GM12878 (cell line): ENCODE data around the gene LILRB4. TPM values are rescaled to one million over a fixed set of nuclear protein-coding genes. Genes with fewer than 3 reads are reported as not detected.

Experiments used
- ATF7 ChIP-seq: fragments of 450-650 bp; IDR thresholded peaks from 2 replicates; pipeline ENCODE4 v1.6.1; 2016; ENCODE audit warnings: low read depth, mild to moderate bottlenecking
- BACH1 ChIP-seq: fragments of 450-650 bp; IDR thresholded peaks from 2 replicates; pipeline ENCODE4 v1.6.1; 2017; ENCODE audit warnings: mild to moderate bottlenecking, borderline replicate concordance
- BHLHE40 ChIP-seq, 2 experiments: fragments of 450-650 bp in 1 of 2; IDR thresholded peaks; 2 replicates each; pipeline ENCODE4 v1.6.1; 2011 to 2017; ENCODE audit warnings: low read depth in 2 of 2, borderline replicate concordance in 1 of 2, improper control_type of control experiment in 1 of 2, low read length in 1 of 2, mild to moderate bottlenecking in 1 of 2
- CBFB ChIP-seq: IDR thresholded peaks from 2 replicates; pipeline ENCODE4 v1.6.1; 2016; ENCODE audit warnings: antibody characterized with exemption, low read depth
- CREM ChIP-seq: IDR thresholded peaks from 2 replicates; pipeline ENCODE4 v1.6.1; 2014; ENCODE audit warnings: antibody characterized with exemption, low read depth
- E2F4 ChIP-seq: IDR thresholded peaks from 2 replicates; pipeline ENCODE4 v1.6.1; 2012; ENCODE audit warnings: low read depth, low read length, improper control_type of control experiment
- EGR1 ChIP-seq, 2 experiments: IDR thresholded peaks; 1 replicate in 1 of 2; 2 replicates in 1 of 2; pipeline ENCODE4 v1.6.1; 2011 to 2012; ENCODE audit warnings: low read depth in 2 of 2, low read length in 2 of 2, borderline replicate concordance in 1 of 2, mild to moderate bottlenecking in 1 of 2, moderate library complexity in 1 of 2
- ETV6 ChIP-seq, 2 experiments: fragments of 450-650 bp in 1 of 2; IDR thresholded peaks in 1 of 2; conservative IDR thresholded peaks in 1 of 2; 2 replicates each; pipeline ENCODE4 v1.6.1; 2014; ENCODE audit warnings: antibody characterized with exemption in 1 of 2, borderline replicate concordance in 1 of 2, low read depth in 1 of 2, mild to moderate bottlenecking in 1 of 2, moderate library complexity in 1 of 2
- NFXL1 ChIP-seq: fragments of 450-650 bp; IDR thresholded peaks from 2 replicates; pipeline ENCODE4 v1.6.1; 2017; ENCODE audit warnings: antibody characterized with exemption, mild to moderate bottlenecking, borderline replicate concordance
- NRF1 ChIP-seq: conservative IDR thresholded peaks from 2 replicates; pipeline ENCODE4 v1.6.1; 2011; ENCODE audit warnings: mild to moderate bottlenecking, low read depth, low read length, improper control_type of control experiment
- PBX3 ChIP-seq: IDR thresholded peaks from 2 replicates; pipeline ENCODE4 v1.6.1; 2011; ENCODE audit warnings: mild to moderate bottlenecking, low read depth, low read length, moderate library complexity; ENCODE audit not compliant: insufficient replicate concordance
- PKNOX1 ChIP-seq: fragments of 450-650 bp; IDR thresholded peaks from 2 replicates; pipeline ENCODE4 v1.6.1; 2016; ENCODE audit warnings: mild to moderate bottlenecking
- PRDM15 ChIP-seq: fragments of 450-650 bp; formaldehyde crosslinking; IDR thresholded peaks from 2 replicates; pipeline ENCODE4 v1.4.0; 2020; ENCODE audit warnings: mild to moderate bottlenecking, moderate library complexity
- RAD51 ChIP-seq: fragments of 450-650 bp; IDR thresholded peaks from 2 replicates; pipeline ENCODE4 v1.6.1; 2016; ENCODE audit warnings: moderate library complexity, mild to moderate bottlenecking, inconsistent platforms
- RCOR1 ChIP-seq: conservative IDR thresholded peaks from 2 replicates; pipeline ENCODE4 v1.6.1; 2012; ENCODE audit warnings: low read depth, low read length, improper control_type of control experiment
- RUNX3 ChIP-seq: IDR thresholded peaks from 2 replicates; pipeline ENCODE4 v1.6.1; 2012; ENCODE audit warnings: low read length, inconsistent platforms
- SIN3A ChIP-seq: IDR thresholded peaks from 2 replicates; pipeline ENCODE4 v1.6.1; 2012; ENCODE audit warnings: low read depth, low read length, improper control_type of control experiment
- SREBF2 ChIP-seq: IDR thresholded peaks from 2 replicates; pipeline ENCODE4 v1.6.1; 2012; ENCODE audit warnings: mild to moderate bottlenecking, low read length
- STAT3 ChIP-seq: IDR thresholded peaks from 2 replicates; pipeline ENCODE4 v1.6.1; 2011; ENCODE audit warnings: low read depth, low read length, improper control_type of control experiment
- ZBED1 ChIP-seq: IDR thresholded peaks from 2 replicates; pipeline ENCODE4 v1.6.1; 2016; ENCODE audit warnings: borderline replicate concordance
- ZNF207 ChIP-seq: fragments of 450-650 bp; IDR thresholded peaks from 2 replicates; pipeline ENCODE4 v1.6.1; 2014; ENCODE audit warnings: antibody characterized with exemption, mild to moderate bottlenecking, borderline replicate concordance
- polyA plus RNA-seq, 11 experiments: library from polyadenylated mRNA; depleted of rRNA in 4 of 11; unstranded in 6 of 11; stranded (reverse) in 5 of 11; fragments of >200 nt; fragmentation: Nextera tagmentation in 4 of 11; fragmentation: Illumina TruSeq in 1 of 11; extraction: Ambion mirVana in 4 of 11; extraction: Trizol in 1 of 11; gene quantifications; 1 replicate in 1 of 11; 2 replicates in 10 of 11; pipeline versions ENCODE4 v1.2.1 to v1.2.3, GENCODE V29; 2011 to 2016; ENCODE audit warnings: inconsistent platforms in 2 of 11, missing spikeins in 2 of 11, low read depth in 1 of 11
- total RNA-seq, 4 experiments: library from RNA; depleted of rRNA in 3 of 4; stranded (reverse); fragments of >200 nt in 3 of 4; fragmentation: Illumina TruSeq in 1 of 4; extraction: Trizol in 1 of 4; gene quantifications; 2 replicates each; pipeline versions ENCODE4 v1.2.1 to v1.2.3, GENCODE V29; 2013 to 2021
- TF ChIP-seq, protein P1 (sequence below): IDR thresholded peaks from 2 replicates; pipeline ENCODE4 v1.6.1; 2012; ENCODE audit warnings: low read length, inconsistent platforms
- TF ChIP-seq, protein P2 (sequence below): IDR thresholded peaks from 2 replicates; pipeline ENCODE4 v1.6.1; 2012; ENCODE audit warnings: low read depth, low read length, improper control_type of control experiment

Gene LILRB4
- total and polyA plus RNA-seq, 10 of the 15 experiments (the other 5 are each of a cell fraction or from before 2014, with no cell fraction given): 2.0 to 39.8 (median 16.0) TPM

- no peak for TF ChIP-seq ETV6 (conservative IDR thresholded peaks at IDR 0.05 in 1 of 2, IDR thresholded peaks at IDR 0.05 in 1 of 2; ENCODE audit: borderline replicate concordance in 1 of 2, low read depth in 1 of 2)
- TF ChIP-seq ATF7: peak; percentile 58
- 0 out of 2 replicates have a peak, but pooled peaks have one; percentile 35 for TF ChIP-seq BACH1
- TF ChIP-seq, protein P1, sequence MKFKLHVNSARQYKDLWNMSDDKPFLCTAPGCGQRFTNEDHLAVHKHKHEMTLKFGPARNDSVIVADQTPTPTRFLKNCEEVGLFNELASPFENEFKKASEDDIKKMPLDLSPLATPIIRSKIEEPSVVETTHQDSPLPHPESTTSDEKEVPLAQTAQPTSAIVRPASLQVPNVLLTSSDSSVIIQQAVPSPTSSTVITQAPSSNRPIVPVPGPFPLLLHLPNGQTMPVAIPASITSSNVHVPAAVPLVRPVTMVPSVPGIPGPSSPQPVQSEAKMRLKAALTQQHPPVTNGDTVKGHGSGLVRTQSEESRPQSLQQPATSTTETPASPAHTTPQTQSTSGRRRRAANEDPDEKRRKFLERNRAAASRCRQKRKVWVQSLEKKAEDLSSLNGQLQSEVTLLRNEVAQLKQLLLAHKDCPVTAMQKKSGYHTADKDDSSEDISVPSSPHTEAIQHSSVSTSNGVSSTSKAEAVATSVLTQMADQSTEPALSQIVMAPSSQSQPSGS: peak; percentile 42; the same call in 1 of the 2 replicates
- 0 out of 2 replicates have a peak, but pooled peaks have one; percentile 50 for TF ChIP-seq STAT3
- TF ChIP-seq BHLHE40 (IDR thresholded peaks at IDR 0.05; ENCODE audit: borderline replicate concordance in 1 of 2, low read depth in 2 of 2, low read length in 1 of 2): peak; percentile 39 to 49; a peak in 2 of 4 replicates
- TF ChIP-seq PKNOX1: peak; percentile 86
- TF ChIP-seq SREBF2: no peak
- TF ChIP-seq, protein P2, sequence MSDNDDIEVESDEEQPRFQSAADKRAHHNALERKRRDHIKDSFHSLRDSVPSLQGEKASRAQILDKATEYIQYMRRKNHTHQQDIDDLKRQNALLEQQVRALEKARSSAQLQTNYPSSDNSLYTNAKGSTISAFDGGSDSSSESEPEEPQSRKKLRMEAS: no peak
- TF ChIP-seq RAD51: peak; percentile 66
- TF ChIP-seq NRF1: no peak
- TF ChIP-seq PBX3: no peak
- no peak for TF ChIP-seq CREM
- TF ChIP-seq NFXL1: no peak
- peak; percentile 90 for TF ChIP-seq RUNX3
- TF ChIP-seq ZNF207: no peak
- TF ChIP-seq SIN3A: peak; percentile 38; the same call in 1 of the 2 replicates
- TF ChIP-seq CBFB: no peak
- no peak for TF ChIP-seq RCOR1
- TF ChIP-seq PRDM15 (CRISPR knock-in tag): no peak
- TF ChIP-seq E2F4: no peak
- no peak for TF ChIP-seq EGR1 (IDR thresholded peaks at IDR 0.05; ENCODE audit: borderline replicate concordance in 1 of 2, low read depth in 2 of 2, low read length in 2 of 2)
- TF ChIP-seq ZBED1: peak; percentile 59; the same call in 1 of the 2 replicates
These were observed 46.7 kb upstream of the LILRB4 start (continued) for GRCh38 chr19:54616057-54616456.
